Renal cortical epithelial cell (primary cell): Measurements from ENCODE around the gene ASCL2. TPM values are rescaled to one million over a fixed set of nuclear protein-coding genes. Genes with fewer than 3 reads are reported as not detected.
A peak's percentile ranks its signal among the peaks of the same experiment; 100 is the strongest.
"Not testable (repeated sequence)": the region's sequence is repeated elsewhere in the genome, so short reads cannot be mapped to it uniquely, and the experiment has no call there.

ENCODE experiments used
- DNase-seq: peaks from one replicate; pipeline ENCODE4 v3.0.0-alpha.2; 2011; ENCODE audit warnings: low read depth
- total RNA-seq: library from RNA; depleted of rRNA; stranded (reverse); fragments of >200 nt; gene quantifications from 2 replicates; pipeline ENCODE4 v1.2.3, GENCODE V29; 2014

Gene ASCL2
- total RNA-seq, 1 donor from 2014 or later: not detected

DNA sequence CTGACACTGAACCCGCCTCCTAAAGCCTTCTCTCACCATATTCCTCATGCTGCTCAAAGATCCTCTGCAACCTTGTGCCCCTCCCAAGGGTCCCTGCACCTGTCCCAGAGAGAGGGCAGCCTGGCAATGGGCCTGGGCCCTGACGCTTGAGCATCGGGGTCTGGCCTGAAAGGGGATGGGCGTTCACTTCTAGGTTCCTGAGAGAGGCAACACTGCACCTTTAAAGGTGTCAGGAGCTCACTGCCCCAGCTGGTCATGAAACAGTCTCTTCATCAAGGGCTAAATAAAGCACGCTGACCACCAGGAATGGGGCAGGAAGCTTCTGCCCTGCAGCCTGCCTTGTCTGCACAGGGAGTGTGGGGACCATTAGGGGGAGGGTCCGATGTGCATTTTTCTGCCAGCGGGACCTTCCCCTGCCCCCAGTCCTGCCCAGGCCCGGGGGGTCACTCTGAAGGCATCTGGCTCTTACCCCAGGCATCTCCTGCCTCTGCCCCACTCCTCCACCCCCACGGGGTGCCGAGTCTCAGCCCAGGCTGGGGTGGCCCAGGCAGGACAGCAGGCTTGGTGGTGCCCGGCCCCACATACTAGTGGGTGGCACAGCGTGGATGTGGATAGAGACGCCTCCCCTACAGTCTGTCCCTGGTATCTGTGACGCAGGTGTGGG is 27.9 kb upstream of the ASCL2 start:
- no peak for DNase-seq

DNA sequence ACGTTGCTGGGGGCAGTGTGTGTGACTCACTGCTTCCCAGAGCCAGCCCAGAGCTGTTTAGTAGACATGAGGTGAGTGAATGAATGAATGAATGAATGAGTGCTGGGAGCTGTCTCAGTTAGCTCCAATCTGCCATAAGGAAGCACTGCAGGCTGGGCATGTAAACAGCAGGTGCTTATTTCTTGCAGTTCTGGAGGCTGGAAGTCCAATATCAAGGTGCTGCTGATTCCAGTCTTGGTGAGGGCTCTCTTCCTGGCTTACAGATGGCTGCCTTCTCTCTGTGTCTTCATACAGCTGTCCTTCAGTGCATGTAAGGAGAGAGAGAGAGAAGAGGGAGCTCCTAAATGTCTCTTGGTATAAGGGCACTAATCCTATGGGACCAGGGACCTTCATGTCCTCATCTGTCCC is 27.2 kb upstream of the ASCL2 start:
- no peak for DNase-seq

DNA sequence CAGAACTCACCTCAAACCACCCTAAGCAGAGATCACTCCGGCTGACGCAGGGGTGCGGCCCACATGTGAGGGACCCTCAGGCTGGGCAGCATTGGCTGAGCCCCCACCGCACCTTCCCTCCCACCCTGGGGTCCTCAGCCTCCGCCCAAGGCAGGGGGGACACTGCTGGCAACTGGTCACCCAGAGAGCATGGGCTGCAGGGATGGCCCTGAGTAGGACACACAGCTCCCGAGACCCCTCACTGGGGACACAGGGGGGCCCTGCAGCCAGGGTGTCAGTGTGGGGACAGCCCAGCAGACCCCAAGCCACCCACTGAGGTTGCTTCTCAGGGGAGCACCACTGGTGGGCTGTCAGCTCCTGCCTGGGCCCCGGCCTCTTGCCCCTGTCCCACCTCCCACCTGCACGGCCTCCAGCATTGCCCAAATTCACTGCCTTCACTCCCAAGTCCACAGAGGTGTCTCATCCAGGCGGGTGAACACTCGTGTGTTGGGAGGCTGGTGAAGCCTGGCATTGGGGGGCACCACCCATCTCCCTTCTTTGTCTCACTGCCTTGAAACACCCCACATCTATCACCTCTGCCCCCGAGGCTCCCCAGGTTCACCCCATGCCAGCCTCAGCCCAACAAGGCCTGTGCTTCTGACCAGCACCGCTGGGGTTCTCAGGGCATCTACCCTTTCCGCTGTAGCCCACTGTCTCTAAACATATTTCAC is 26.7 kb upstream of the ASCL2 start:
- no peak for DNase-seq

DNA sequence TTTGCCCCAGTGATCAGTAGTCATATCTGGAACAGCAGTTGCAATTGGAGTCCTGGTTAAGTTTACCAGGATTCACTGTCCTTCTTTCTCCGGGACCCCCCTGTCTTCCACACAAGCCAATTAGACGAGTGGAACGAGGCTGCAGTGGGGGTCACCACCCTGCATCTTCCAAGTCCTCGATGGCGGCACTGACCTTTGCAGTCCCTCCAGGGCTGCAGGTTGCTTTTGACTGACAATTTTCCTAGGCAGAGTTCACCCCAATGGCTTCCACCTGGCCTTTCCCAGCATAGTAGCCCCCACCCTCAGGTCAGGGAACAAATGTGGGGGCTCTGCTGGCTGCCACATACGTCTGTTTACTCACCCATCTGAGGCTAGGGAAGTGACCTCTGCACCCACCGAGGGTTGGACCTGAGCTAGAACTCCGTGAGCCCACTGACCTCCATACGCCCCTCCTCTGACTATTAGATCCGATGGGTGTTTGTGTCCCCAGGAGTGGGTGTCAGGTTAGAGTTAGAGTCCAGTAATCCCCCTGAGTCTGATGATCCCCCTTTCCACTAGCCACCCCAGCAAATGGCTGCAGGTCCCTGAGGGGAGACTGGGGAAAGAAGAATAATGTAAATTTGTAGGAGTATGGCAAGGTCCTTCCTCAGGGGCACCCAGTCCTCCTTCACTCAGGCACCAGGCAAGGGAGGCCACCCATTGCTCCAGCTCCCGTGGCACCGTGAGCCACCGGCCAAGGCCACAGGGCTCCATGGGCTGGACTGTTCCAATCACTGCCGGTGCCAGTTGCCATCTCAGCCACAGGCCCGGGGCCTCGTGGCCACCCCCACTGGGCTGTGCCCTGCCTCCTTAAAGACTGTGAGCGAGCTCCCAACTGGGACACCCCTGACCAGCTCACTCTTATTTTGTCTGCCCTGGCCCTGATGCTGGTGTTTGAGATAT is 25.9 kb upstream of the ASCL2 start:
- DNase-seq: no peak

DNA sequence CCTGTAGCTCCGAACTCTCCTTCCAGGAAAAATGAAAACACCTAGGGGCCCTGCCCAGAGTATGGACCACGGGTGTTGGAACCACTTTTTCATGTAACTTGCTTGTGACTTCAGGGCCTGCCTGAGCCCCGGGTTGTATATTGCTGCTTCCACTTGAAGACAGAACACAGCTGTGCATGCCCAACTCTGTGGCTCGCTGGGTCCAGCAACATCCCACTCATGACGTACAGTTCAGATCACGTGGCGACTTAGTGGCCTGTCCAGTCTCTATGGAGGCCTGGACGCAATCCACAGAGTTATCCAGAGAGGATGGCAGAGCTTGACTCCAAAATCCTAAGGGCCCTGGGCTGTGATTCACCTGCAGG is 24.5 kb upstream of the ASCL2 start:
- no peak for DNase-seq

DNA sequence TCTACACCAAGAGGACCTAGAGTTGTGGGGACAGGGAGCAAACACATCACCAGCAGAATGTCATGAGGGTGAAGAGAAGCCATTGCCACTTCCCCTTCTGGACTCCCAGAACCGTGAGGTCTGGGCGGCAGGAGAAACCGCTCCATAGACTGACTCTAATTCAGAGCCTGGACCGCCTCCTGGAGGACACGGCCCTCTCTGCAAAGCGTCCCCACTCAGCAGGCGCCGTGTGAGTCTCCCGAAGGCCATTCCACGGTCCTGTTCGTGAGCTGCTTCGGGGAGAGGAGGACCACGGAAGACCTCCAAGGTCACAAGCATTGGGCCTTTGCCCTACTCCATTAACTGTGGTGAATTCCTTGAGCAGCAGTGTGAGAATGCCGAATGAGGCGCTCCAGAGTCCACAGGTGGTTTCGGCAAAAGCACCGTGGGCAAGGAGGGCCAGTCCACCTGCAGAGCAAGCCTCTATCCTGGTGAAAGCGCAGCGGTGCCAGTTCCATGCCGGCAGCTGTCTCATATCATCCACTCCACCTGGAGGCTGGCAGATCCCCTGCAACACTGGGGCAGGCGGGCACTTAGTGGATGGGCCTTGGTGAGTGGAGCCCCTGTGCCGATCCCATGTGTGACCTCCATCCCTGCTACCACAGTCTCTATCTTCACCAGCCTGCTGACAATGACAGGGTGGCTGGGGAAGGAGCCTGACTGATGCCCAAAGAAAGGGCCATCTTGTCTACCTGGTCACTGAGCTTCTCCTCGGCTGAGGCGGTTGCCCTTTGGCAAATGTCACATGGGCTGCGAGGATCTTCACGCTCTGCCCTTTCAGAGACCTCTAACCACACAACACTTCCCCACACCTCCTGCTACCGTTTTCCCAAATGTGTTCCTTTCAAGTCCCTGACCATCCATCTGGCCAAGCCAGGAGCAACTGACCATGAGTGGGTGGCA is 23.9 kb upstream of the ASCL2 start:
- DNase-seq: no peak

DNA sequence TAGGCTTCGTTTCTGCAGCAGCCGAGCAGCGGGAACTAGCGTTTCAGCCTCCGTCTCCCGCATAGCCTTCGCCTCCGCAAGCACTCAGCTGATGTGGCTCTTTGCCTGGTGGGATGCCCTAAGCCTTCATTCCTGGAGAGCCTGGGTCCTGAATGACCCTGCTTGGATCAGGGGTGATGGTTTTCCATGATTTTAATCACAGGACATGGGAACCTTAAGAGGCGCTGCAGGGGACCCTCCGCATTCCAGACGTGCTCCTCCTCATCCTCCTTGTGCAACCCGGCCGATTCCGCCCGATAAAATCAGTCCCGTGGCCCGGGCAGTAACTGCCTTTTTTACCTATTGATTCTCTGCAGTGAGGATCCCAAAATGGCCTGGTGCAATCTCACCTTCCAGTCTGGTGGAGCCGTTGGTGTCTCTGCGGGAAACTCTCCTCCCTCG is 23.2 kb upstream of the ASCL2 start:
- no peak for DNase-seq

DNA sequence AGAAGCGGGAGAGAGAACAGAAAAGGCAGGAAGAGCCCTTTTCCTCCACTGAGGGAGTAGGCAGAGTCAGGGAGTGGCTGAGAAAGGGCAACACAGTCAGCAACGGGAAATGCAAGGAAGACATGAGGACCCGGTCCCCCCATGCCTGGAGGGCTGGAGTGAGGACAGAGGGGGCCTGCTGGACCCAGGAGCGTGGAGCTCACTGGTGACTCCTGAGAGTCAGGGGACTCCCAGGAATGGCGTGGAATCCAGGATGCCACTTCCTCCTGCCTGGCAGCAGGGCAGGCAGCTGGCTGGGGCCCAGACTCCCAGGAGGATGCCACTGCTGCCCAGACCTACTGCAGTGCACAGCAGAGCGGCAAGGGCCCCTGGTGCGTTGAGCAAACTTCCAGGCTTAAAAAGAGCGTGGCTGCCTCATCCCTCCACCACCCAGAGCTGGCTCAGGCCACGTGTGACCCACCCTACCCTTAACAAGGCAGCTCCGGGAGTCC is 20.0 kb upstream of the ASCL2 start:
- DNase-seq: no peak

DNA sequence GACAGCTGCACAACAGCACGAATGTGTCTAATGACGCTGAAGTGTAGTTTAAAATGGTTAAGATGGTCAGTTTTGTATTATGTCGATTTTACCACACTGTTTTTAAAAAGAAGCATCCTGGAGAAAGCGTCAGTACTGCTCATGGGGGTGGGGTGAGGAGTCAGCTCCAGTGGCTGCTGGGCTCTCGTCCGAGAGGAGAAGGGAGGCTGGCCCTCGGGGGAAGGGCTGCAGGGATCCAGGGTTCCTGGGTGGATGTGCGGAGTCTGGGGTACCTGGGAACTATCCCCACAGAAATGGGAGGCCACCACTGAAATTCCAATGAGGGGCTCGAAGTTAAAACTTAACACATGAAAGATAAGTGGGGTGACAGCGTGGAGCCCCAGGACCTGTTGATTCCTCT is 19.5 kb upstream of the ASCL2 start:
- no peak for DNase-seq

DNA sequence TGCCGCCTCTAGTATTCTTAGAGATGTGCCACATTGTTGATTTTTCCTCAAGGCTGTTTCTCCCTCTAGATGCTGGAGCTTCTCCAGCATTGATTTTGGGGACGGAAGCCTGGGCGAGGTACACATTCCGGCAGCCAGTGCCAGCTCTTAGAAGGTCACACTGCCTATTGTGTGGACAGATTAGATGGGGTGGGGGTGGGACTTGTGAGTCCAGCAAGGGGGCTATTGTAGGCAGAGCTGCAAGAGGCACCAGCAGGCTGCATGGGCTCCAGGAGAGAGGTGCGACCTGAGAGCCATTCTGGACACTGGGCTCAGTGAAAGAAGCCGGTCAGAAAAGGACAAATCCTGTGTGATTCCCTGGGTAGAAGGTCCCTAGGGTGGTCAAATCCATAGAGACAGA is 19.0 kb upstream of the ASCL2 start:
- no peak for DNase-seq

DNA sequence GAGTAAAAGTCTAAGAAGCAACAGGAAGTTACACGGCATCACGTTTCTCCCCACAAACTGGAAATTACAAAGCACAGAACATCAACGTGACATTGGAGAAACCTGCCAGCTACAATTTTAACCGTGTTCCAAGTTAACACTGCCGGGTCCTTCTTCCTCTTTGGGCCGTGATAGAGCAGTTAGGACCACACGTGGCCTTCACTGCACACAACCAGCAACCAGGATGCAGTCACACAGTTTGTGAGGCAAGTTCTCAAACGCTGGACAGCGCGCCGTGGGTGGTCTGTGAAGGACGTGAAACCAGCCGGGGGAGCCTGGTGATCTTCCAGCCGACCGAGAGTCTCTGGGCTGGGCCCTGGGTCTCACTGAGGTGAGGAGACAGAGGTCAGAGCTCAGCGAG is 16.7 kb upstream of the ASCL2 start:
- no peak for DNase-seq

DNA sequence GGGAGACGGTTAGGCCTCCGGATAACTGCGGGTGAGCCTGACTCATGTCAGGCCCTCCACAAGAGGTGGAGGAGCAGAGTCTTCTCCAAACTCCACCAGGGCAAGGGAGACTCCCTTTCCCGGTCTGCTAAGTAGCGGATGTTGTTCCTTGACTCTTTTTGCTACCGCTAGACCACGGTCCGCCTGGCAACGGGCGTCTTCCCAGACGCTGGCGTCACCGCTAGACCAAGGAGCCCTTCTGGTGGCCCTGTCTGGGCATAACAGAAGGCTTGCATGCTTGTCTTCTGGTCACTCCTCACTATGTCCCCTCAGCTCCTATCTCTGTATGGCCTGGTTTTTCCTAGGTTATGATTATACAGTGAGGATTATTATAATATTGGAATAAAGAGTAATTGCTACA is 16.0 kb upstream of the ASCL2 start:
- not testable (repeated sequence) for DNase-seq

DNA sequence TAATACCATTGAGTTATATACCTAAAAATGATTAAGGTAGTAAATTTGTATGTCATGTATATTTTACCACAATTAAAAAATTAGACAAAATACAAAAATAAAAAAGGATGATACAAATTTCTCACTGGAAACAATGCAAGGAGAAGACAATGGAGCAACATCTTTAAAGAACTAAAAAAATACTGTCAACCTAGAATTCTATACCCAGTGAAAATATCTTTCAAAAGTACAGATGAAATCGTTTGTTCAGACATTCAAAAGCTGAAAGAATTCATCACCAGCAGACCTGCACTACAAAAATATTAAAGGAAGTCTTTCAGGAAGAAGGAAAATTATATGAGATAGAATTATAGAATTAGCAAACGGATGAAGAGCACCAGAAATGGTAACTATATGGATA is 9.8 kb upstream of the ASCL2 start:
- DNase-seq: no peak

DNA sequence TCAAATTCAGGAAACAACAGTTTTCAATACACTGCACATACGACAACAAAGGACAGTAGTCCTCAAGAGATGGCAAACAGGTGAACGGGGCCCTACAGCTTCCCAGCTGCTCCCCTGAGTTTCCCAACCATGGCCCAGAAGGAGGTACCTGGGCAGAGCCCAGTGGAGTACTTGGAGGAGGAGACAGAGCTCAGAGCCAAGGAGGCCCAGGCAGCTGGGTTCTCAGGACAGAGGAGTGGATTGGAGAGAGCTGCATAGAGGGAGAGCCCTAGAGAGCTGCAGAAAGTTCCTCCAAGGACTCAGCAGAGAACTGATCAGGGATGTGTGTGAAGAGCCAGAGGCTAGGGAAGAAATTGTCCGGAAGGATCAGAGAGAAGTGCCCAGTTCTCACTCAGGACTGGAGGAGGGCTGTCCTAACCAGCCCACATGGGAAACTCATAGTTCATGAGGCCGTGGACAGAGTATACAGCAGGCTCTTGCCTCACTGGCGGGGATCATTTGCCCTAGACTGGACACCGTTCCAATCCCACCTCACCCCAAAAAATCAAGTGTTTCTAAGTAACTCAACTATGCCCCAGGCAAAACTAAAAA is 7.6 kb upstream of the ASCL2 start:
- DNase-seq: no peak

DNA sequence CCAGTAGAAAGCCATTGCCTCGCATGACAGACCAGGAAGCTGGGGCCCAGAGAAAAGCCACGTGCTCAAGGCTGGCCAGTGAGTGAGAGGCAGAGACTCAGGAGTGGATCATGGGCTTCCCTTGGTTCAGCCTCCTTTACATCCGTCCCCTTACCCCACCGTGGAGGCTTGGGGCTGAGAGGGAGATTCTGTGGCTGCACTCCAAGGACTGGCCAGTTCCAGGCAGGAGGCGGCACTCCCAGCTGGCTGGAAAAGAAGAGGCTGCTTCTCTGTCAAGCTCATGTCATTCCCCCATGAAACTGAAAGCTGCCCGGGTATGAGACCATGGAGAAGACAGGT is 6.6 kb upstream of the ASCL2 start:
- DNase-seq: no peak

DNA sequence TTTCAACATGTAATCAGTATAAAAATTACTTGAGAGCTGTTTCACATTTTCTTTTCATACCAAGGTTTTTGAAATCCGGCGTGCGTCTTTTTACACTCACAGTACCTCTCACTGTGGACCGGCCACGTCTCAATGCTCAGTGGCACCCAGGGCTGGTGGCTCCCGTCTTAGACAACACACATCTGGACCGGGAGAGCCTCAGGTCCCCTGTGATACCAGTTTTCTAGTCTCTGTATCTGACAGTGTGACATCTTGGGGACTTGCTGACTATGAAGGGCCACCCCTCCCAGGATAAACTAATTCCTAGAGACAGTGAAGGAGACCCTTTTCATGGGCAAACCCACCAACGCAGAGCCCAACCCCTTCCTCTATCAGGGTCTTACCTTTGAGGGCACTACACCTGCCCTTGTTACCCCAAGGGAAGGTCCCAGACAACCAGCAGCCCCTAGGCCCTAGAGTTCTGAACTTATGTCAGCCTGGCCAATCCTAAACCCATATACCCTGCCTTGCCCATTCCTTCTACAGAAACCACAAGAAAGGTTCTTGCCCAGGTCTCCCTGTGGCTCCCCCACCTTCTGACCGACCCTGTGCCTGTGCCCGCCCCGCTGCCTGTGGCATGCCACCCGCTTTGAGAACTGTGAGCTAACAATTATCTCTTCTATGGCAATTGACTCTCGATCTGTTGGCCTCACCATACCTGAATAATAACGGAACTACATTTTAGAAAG is 6.1 kb upstream of the ASCL2 start:
- DNase-seq: no peak

DNA sequence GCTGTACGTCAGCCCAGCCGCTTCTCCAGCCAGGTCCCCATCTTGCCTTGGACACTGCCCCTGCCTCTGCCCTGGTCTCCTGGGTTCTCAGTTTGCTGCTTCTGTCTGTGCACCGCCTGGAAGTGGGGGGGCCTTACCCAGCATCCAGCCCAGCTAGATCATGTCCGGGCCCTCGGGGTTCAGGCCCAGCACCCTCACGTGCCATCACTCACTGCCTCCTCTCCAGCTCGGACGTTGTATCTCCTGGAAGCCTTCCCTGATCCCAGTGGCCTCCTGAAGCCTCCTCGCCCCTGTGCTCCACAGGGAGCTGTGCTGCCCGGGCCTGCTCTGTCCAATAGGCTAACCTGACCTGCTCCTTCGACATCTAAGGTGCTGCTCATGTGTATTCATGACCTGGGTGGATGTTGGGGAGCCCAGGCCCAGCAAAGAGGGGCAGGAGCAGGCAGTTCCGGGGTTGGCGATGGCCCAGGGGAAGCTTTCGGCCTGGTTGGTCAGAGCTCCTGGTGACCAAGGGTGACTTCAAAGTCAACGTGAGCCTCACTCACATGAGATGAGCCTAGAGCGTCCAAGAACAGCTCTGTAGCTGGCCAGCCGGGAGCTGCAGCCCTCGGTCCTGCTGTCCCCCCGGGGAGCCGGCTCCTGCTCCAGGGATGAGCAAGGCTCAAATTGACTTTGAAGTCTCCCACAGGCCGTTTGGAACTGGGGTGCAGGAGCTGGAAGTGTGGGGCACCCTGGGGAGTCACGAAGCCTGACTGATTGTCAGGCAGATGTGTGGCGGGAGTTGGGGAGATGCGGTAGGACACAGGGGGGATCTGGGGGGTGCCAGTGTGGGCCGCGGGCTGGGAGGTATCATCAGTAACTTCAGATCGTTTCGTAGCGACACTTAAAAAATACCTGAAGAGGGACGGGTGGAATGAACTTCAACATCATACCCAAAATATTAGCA is 5.2 kb upstream of the ASCL2 start:
- no peak for DNase-seq

DNA sequence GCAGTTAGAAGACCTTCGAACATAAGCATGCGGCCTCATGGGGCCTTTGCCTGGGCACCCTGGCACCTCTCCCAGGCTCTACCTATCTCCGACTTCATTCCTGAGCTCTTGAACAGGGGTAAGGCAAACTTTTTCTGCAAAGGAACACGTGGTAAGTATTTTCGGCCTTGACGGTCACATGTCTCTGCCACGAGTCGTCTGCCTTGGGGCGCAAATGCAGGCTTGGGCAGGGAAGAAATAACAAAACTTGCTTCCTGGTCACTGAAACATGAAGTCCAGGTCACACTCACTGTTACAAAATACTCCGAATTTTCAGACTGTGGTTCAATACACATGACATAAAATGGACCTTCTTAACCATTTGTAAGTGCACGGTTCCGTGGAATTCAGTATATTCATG is 3.4 kb upstream of the ASCL2 start:
- peak; percentile 41 for DNase-seq

DNA sequence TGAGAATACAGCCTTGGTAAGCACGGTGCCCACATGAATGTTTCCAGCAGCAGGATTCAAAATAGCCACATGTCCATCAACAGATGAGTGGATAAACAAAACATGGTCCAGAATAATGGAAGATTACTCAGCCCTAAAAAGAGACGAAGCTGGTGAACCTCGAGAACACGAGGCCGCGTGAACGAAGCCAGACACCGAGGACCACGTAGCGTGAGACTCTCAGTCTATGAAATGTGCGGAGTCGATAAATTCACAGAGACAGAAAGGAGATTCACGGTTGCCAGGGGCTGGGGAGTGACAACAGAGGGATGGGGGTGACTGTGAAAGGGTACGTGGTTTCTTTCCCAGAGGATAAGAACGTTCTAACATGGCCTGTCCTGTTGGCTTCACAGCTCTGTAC is 2.9 kb upstream of the ASCL2 start:
- no peak for DNase-seq
